ENCODE results near the gene TANC1.

Gene TANC1

GRCh38 chr2:159225025-159226016, 256.9 kb downstream of the TANC1 start:
- Histone ChIP-seq H4K12ac (ENCODE audit: low read depth, low read length) (no peak overlapping the region), H3K4ac (ENCODE audit: low read depth, low read length) (no peak overlapping the region), H2BK5ac (ENCODE audit: low read depth, low read length, poor library complexity) (no peak overlapping the region), H2AFZ (ENCODE audit: insufficient read depth, low read length, poor library complexity) (no peak overlapping the region), H3K27me3 (ENCODE audit: insufficient read depth, low read length) (no peaks in the 10 kb centered on the region), H3K9me3 (ENCODE audit: insufficient read depth, low read depth, low read length) (no peaks in the 10 kb centered on the region), H3K27ac (ENCODE audit: low read depth, low read length) (no peak overlapping the region), H3K36me3 (ENCODE audit: control insufficient read depth in 1 of 2, insufficient read depth in 2 of 2, low read length in 2 of 2) (peaks cover 44 to 55% of the 10 kb centered on the region in 2 experiments), H3K14ac (ENCODE audit: low read length) (no peak overlapping the region), H3K79me2 (ENCODE audit: control insufficient read depth, insufficient read depth, low read length, poor library complexity) (no peaks in the 10 kb centered on the region), H3K4me2 (ENCODE audit: low read length) (no peak overlapping the region), H2BK12ac (ENCODE audit: low read length) (no peak overlapping the region), H3K4me3 (ENCODE audit: low read depth, low read length) (peak overlapping the region; percentile 13), H3K23ac (ENCODE audit: low read length) (no peak overlapping the region), H2BK120ac (ENCODE audit: insufficient read depth, low read length, poor library complexity) (no peak overlapping the region), H3K79me1 (ENCODE audit: low read length) (no peaks in the 10 kb centered on the region), H4K91ac (ENCODE audit: low read depth, low read length) (no peak overlapping the region), H3K4me1 (ENCODE audit: control insufficient read depth in 1 of 2, insufficient read depth in 2 of 2, low read length in 2 of 2) (no peaks in the 10 kb centered on the region), H2AK5ac (ENCODE audit: low read length) (no peak overlapping the region), H4K8ac (ENCODE audit: low read depth, low read length) (no peak overlapping the region), H3K9ac (ENCODE audit: low read length) (no peak overlapping the region), H3K18ac (ENCODE audit: low read length) (no peak overlapping the region)
- no peak for DNase-seq
- WGBS (ENCODE audit: extremely low coverage, insufficient coverage, insufficient read length): no CpG with 5 or more reads among the region's 26 CpGs

DNA sequence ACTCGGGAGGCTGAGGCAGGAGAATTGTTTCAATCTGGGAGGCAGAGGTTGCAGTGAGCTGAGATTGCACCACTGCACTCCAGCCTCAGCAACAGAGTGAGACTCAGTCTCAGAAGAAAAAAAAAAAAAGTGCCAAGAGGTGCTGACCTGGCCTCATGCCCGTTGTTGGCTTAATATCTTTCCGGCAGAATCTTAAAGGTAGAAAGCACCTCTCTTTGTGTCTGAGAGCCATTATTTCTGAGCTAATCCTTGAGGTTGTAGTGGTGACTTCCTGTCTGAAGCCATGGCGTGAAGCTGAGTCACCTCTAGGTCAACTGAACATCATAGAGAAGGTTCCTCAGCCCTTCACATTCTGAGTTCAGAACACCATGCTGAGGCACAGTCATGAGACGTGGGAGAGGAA, 257.6 kb downstream of the TANC1 start:
- WGBS (ENCODE audit: extremely low coverage, insufficient coverage, insufficient read length): no CpG with 5 or more reads among the region's 5 CpGs
- H3K4me3 ChIP-seq (ENCODE audit: low read depth, low read length): no peak overlapping the region

GRCh38 chr2:159226608-159227385, 258.4 kb downstream of the TANC1 start:
- Histone ChIP-seq H3K9me3 (ENCODE audit: insufficient read depth, low read depth, low read length) (no peaks in the 10 kb centered on the region), H3K23ac (ENCODE audit: low read length) (no peak overlapping the region), H2AK5ac (ENCODE audit: low read length) (no peak overlapping the region), H3K14ac (ENCODE audit: low read length) (no peak overlapping the region), H2BK12ac (ENCODE audit: low read length) (no peak overlapping the region), H2BK120ac (ENCODE audit: insufficient read depth, low read length, poor library complexity) (no peak overlapping the region), H4K91ac (ENCODE audit: low read depth, low read length) (no peak overlapping the region), H3K4ac (ENCODE audit: low read depth, low read length) (no peak overlapping the region), H3K79me2 (ENCODE audit: control insufficient read depth, insufficient read depth, low read length, poor library complexity) (no peaks in the 10 kb centered on the region), H3K4me1 (ENCODE audit: control insufficient read depth in 1 of 2, insufficient read depth in 2 of 2, low read length in 2 of 2) (no peaks in the 10 kb centered on the region), H3K79me1 (ENCODE audit: low read length) (no peaks in the 10 kb centered on the region), H3K36me3 (ENCODE audit: control insufficient read depth in 1 of 2, insufficient read depth in 2 of 2, low read length in 2 of 2) (peaks cover 44 to 56% of the 10 kb centered on the region in 2 experiments), H3K27me3 (ENCODE audit: insufficient read depth, low read length) (no peaks in the 10 kb centered on the region), H2AFZ (ENCODE audit: insufficient read depth, low read length, poor library complexity) (no peak overlapping the region), H4K12ac (ENCODE audit: low read depth, low read length) (no peak overlapping the region), H2BK5ac (ENCODE audit: low read depth, low read length, poor library complexity) (no peak overlapping the region), H3K9ac (ENCODE audit: low read length) (no peak overlapping the region), H4K8ac (ENCODE audit: low read depth, low read length) (no peak overlapping the region), H3K4me3 (ENCODE audit: low read depth, low read length) (no peak overlapping the region), H3K18ac (ENCODE audit: low read length) (no peak overlapping the region), H3K4me2 (ENCODE audit: low read length) (no peak overlapping the region), H3K27ac (ENCODE audit: low read depth, low read length) (no peak overlapping the region)
- no peak for DNase-seq

More for the DNA sequence above, 257.6 kb downstream of the TANC1 start:
- H3K14ac ChIP-seq (ENCODE audit: low read length): no peak overlapping the region
- H4K8ac ChIP-seq (ENCODE audit: low read depth, low read length): no peak overlapping the region
- H3K9ac ChIP-seq (ENCODE audit: low read length): no peak overlapping the region
- H3K36me3 ChIP-seq (ENCODE audit: control insufficient read depth in 1 of 2, insufficient read depth in 2 of 2, low read length in 2 of 2): peaks cover 44 to 57% of the 10 kb centered on the region in 2 experiments
- no peak overlapping the region for H3K23ac ChIP-seq (ENCODE audit: low read length)
- no peaks in the 10 kb centered on the region for H3K4me1 ChIP-seq (ENCODE audit: control insufficient read depth in 1 of 2, insufficient read depth in 2 of 2, low read length in 2 of 2)
- no peak overlapping the region for H3K27ac ChIP-seq (ENCODE audit: low read depth, low read length)
- H3K4me2 ChIP-seq (ENCODE audit: low read length): no peak overlapping the region
- H2BK120ac ChIP-seq (ENCODE audit: insufficient read depth, low read length, poor library complexity): no peak overlapping the region
- no peaks in the 10 kb centered on the region for H3K79me1 ChIP-seq (ENCODE audit: low read length)
- DNase-seq: peak in 1 of 2 donors; percentile 14
- H3K18ac ChIP-seq (ENCODE audit: low read length): no peak overlapping the region
- peak overlapping the region; percentile 2 for H4K91ac ChIP-seq (ENCODE audit: low read depth, low read length)
- H2AK5ac ChIP-seq (ENCODE audit: low read length): no peak overlapping the region
- H3K4ac ChIP-seq (ENCODE audit: low read depth, low read length): no peak overlapping the region
- H3K9me3 ChIP-seq (ENCODE audit: insufficient read depth, low read depth, low read length): no peaks in the 10 kb centered on the region
- H4K12ac ChIP-seq (ENCODE audit: low read depth, low read length): no peak overlapping the region
- no peak overlapping the region for H2BK12ac ChIP-seq (ENCODE audit: low read length)
- no peaks in the 10 kb centered on the region for H3K79me2 ChIP-seq (ENCODE audit: control insufficient read depth, insufficient read depth, low read length, poor library complexity)
- no peaks in the 10 kb centered on the region for H3K27me3 ChIP-seq (ENCODE audit: insufficient read depth, low read length)
- no peak overlapping the region for H2BK5ac ChIP-seq (ENCODE audit: low read depth, low read length, poor library complexity)
- no peak overlapping the region for H2AFZ ChIP-seq (ENCODE audit: insufficient read depth, low read length, poor library complexity)

DNA sequence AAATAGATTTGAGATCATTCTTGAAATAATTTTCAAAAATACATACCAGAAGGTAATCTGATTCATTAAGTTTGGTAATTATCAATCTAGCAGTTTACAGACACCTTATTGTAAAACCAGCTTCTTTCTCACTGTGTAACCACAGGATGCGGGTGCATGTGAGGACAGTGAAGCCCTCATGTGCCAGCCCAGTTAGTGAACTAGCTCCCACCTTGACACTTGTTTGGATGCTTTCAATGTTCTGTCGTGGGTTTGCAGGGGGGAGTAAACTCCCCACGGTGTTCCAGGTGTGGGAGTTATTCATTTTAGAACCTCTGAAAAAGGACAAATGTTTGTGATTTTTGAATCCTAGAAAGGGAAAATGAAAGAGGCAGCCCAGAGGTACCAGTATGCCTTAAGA, 259.0 kb downstream of the TANC1 start:
- Histone ChIP-seq H2AFZ (ENCODE audit: insufficient read depth, low read length, poor library complexity) (no peak overlapping the region), H3K4ac (ENCODE audit: low read depth, low read length) (no peak overlapping the region), H4K12ac (ENCODE audit: low read depth, low read length) (no peak overlapping the region), H4K8ac (ENCODE audit: low read depth, low read length) (no peak overlapping the region), H3K14ac (ENCODE audit: low read length) (no peak overlapping the region), H3K9ac (ENCODE audit: low read length) (no peak overlapping the region), H2BK120ac (ENCODE audit: insufficient read depth, low read length, poor library complexity) (no peak overlapping the region), H3K23ac (ENCODE audit: low read length) (no peak overlapping the region), H3K4me2 (ENCODE audit: low read length) (no peak overlapping the region), H3K4me3 (ENCODE audit: low read depth, low read length) (no peak overlapping the region), H3K79me1 (ENCODE audit: low read length) (no peaks in the 10 kb centered on the region), H3K4me1 (ENCODE audit: control insufficient read depth in 1 of 2, insufficient read depth in 2 of 2, low read length in 2 of 2) (no peaks in the 10 kb centered on the region), H2BK5ac (ENCODE audit: low read depth, low read length, poor library complexity) (no peak overlapping the region), H2BK12ac (ENCODE audit: low read length) (no peak overlapping the region), H3K79me2 (ENCODE audit: control insufficient read depth, insufficient read depth, low read length, poor library complexity) (no peaks in the 10 kb centered on the region), H3K27me3 (ENCODE audit: insufficient read depth, low read length) (no peaks in the 10 kb centered on the region), H3K27ac (ENCODE audit: low read depth, low read length) (no peak overlapping the region), H3K18ac (ENCODE audit: low read length) (no peak overlapping the region), H2AK5ac (ENCODE audit: low read length) (no peak overlapping the region), H3K9me3 (ENCODE audit: insufficient read depth, low read depth, low read length) (no peaks in the 10 kb centered on the region), H3K36me3 (ENCODE audit: control insufficient read depth in 1 of 2, insufficient read depth in 2 of 2, low read length in 2 of 2) (peaks cover 44 to 55% of the 10 kb centered on the region in 2 experiments), H4K91ac (ENCODE audit: low read depth, low read length) (no peak overlapping the region)
- DNase-seq: no peak
- no CpG with 5 or more reads among the region's 3 CpGs for WGBS (ENCODE audit: extremely low coverage, insufficient coverage, insufficient read length)

Measured in trophoblast cell (in vitro differentiated cells and primary cell).